ENCODE results near the gene FRMPD4. TPM values are rescaled to one million over a fixed set of nuclear protein-coding genes. Genes with fewer than 3 reads are reported as not detected.

The FRMPD4 gene
- total RNA-seq, 3 donors from 2014 or later (not counting 1 experiment from before 2014, with no cell fraction given), result not detected

DNA sequence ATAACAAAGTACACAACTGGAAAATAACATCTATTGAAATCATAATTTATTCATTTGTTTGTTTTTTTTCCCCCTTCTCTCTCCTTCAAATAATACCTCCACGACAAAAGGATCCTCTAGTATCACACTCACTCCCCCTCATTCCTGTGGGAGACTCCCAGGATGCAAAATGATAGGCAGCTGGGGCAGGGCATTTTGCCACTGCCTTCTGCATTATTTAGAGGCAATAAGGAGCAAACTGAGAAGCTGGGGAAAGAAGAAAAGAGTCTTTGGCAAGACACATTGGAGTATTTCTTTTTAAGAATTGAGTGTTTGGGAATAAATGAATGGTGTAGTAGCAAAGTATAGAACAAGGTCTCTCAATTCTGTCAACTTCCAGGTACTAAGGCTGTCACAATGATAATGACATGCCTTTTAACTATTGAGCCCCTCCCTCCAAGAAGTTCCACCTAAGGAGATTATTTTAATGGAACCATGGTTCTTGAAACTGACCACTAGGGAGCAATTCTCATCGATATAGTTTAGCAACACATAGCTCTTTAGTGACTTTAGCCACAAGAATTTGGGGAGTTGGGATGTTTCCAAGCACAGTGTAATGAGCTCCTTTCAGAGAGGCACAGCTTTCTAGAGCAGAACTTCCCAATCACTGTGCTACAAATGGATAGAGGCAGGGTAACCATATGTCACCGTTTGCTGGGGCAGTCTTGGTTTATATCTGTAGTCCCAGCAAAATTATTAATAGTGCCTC lies 303.3 kb downstream of the FRMPD4 start:
- H3K9me3 Mint-ChIP-seq, result no peaks in the 10 kb centered on the region
- no peaks in the 10 kb centered on the region for H3K36me3 ChIP-seq (ENCODE audit: control insufficient read depth, insufficient read depth, low read length)

DNA sequence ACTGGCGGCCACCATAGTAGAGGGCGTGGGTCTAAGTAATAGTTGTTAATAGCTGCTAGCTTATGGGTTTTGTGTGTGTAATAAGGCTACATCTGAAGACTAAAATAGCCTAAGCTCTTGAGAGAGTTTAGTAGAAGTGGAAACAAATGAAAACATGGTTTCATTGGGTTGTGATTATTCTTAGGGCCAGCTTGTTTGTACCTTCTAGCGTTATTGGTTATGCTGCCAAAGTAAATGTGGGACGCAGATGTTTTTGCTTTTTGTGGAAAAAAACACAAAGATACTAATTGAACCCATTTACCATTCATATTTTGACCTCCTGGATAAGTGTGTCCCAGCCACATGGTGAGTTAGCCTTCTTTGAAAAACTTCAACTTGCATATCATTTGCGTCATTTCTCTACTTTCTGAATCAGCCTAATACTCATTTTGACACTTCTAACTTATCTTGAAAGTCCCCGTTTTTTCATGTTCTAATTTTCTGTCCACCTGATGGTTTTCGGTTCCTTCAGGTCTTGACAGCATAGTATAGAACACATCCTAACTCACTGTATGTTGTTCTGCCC lies 305.3 kb downstream of the FRMPD4 start:
- no peaks in the 10 kb centered on the region for H3K9me3 Mint-ChIP-seq
- H3K4me1 Mint-ChIP-seq, result no peaks in the 10 kb centered on the region
- Histone ChIP-seq H3K36me3 (ENCODE audit: control insufficient read depth, insufficient read depth, low read length) (no peaks in the 10 kb centered on the region), H3K9me3 (ENCODE audit: control insufficient read depth, insufficient read depth, low read length) (no peaks in the 10 kb centered on the region), H3K27me3 (ENCODE audit: control insufficient read depth, insufficient read depth, low read length) (no peaks in the 10 kb centered on the region), H3K4me1 (ENCODE audit: control insufficient read depth, insufficient read depth, low read length) (no peaks in the 10 kb centered on the region), H3K27ac (ENCODE audit: low read length) (no peak overlapping the region), H3K4me3 (ENCODE audit: low read length) (no peak overlapping the region)
- no peak for DNase-seq
- H3K27me3 Mint-ChIP-seq (ENCODE audit: low read depth in 2 of 2), result no peaks in the 10 kb centered on the region
- WGBS (ENCODE audit: insufficient coverage), result 64% methylated on average over 5 of the region's 7 CpGs
- intact Hi-C loops (cut with micrococcal nuclease), result no loop called here
- no peak overlapping the region for H3K4me3 Mint-ChIP-seq
- ATAC-seq, result no peak
- H3K27ac Mint-ChIP-seq, result no peak overlapping the region
- H3K36me3 Mint-ChIP-seq, result no peaks in the 10 kb centered on the region
- TF ChIP-seq, protein P1, sequence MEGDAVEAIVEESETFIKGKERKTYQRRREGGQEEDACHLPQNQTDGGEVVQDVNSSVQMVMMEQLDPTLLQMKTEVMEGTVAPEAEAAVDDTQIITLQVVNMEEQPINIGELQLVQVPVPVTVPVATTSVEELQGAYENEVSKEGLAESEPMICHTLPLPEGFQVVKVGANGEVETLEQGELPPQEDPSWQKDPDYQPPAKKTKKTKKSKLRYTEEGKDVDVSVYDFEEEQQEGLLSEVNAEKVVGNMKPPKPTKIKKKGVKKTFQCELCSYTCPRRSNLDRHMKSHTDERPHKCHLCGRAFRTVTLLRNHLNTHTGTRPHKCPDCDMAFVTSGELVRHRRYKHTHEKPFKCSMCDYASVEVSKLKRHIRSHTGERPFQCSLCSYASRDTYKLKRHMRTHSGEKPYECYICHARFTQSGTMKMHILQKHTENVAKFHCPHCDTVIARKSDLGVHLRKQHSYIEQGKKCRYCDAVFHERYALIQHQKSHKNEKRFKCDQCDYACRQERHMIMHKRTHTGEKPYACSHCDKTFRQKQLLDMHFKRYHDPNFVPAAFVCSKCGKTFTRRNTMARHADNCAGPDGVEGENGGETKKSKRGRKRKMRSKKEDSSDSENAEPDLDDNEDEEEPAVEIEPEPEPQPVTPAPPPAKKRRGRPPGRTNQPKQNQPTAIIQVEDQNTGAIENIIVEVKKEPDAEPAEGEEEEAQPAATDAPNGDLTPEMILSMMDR (IDR thresholded peaks at IDR 0.05), result no peak

More for the DNA sequence above, 303.3 kb downstream of the FRMPD4 start:
- Histone ChIP-seq H3K4me1 (ENCODE audit: control insufficient read depth, insufficient read depth, low read length) (no peaks in the 10 kb centered on the region), H3K27ac (ENCODE audit: low read length) (no peak overlapping the region), H3K9me3 (ENCODE audit: control insufficient read depth, insufficient read depth, low read length) (no peaks in the 10 kb centered on the region), H3K4me3 (ENCODE audit: low read length) (no peak overlapping the region), H3K27me3 (ENCODE audit: control insufficient read depth, insufficient read depth, low read length) (no peaks in the 10 kb centered on the region)
- intact Hi-C loops (cut with micrococcal nuclease), result no loop called here
- TF ChIP-seq, protein P1 (IDR thresholded peaks at IDR 0.05), result no peak
- Mint-ChIP-seq H3K27ac (no peak overlapping the region), H3K4me1 (no peaks in the 10 kb centered on the region), H3K36me3 (no peaks in the 10 kb centered on the region), H3K4me3 (no peak overlapping the region), H3K27me3 (ENCODE audit: low read depth in 2 of 2) (no peaks in the 10 kb centered on the region)
- no peak for DNase-seq
- ATAC-seq, result no peak
- WGBS (ENCODE audit: insufficient coverage), result 100% methylated on average over 1 of the region's 3 CpGs

DNA sequence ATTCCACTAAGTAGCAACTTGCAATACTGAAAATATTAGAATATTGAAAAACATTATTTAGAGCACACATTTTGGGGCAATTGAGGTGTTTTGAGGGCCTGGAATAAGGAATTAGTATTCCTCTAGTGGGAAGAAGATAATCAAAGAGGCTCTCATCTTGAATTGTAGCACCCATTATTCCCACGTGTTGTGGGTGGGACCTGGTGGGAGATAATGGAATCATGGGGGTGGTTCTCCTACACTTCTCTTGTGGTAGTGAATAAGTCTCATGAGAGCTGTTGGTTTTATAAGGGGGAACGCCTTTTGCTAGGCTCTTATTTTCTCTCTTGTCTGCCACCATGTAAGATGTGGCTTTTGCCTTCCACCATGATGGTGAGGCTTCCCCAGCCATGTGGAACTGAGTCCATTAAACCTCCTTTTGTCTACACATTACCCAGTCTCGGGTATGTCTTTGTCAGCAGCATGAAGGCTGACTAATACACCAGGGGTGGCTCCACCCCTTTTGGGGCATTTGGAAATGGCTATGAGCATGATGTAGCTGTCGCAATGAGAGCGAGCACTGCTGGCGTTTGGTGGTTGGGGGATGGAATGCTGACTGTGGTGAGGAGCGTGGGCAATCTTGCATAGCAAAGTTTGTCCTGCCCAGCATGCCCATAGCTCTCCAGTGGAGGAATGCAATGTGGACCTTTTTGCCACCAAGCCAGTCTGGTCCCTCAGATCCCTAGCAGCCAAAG lies 308.2 kb downstream of the FRMPD4 start:
- H3K4me1 ChIP-seq (ENCODE audit: control insufficient read depth, insufficient read depth, low read length), result no peaks in the 10 kb centered on the region
- no peaks in the 10 kb centered on the region for H3K36me3 Mint-ChIP-seq
- no peak overlapping the region for H3K4me3 Mint-ChIP-seq
- no peaks in the 10 kb centered on the region for H3K9me3 ChIP-seq (ENCODE audit: control insufficient read depth, insufficient read depth, low read length)
- intact Hi-C loops (cut with micrococcal nuclease), result no loop called here
- H3K27ac ChIP-seq (ENCODE audit: low read length), result no peak overlapping the region
- 85% methylated on average over 6 of the region's 7 CpGs for WGBS (ENCODE audit: insufficient coverage)
- no peaks in the 10 kb centered on the region for H3K27me3 ChIP-seq (ENCODE audit: control insufficient read depth, insufficient read depth, low read length)
- no peak overlapping the region for H3K4me3 ChIP-seq (ENCODE audit: low read length)
- ATAC-seq (no peak), DNase-seq (no peak)
- H3K27me3 Mint-ChIP-seq (ENCODE audit: low read depth in 2 of 2), result no peaks in the 10 kb centered on the region
- H3K27ac Mint-ChIP-seq, result no peak overlapping the region
- no peaks in the 10 kb centered on the region for H3K36me3 ChIP-seq (ENCODE audit: control insufficient read depth, insufficient read depth, low read length)
- TF ChIP-seq, protein P1 (IDR thresholded peaks at IDR 0.05), result no peak
- H3K9me3 Mint-ChIP-seq, result no peaks in the 10 kb centered on the region
- H3K4me1 Mint-ChIP-seq, result no peaks in the 10 kb centered on the region
